ENCODE results near the gene ABHD3. TPM values are rescaled to one million over a fixed set of nuclear protein-coding genes. Genes with fewer than 3 reads are reported as not detected.

ABHD3 gene
- total and polyA plus RNA-seq, 2 of the 8 experiments (the other 6 are each of a cell fraction or from before 2014, with no cell fraction given) = 8.4 to 12.1 TPM

GRCh38 chr18:21672521-21673267, 31.9 kb downstream of the ABHD3 start (continued):
- TF ChIP-seq CHD7 (IDR thresholded peaks at IDR 0.05; ENCODE audit: insufficient replicate concordance, low read length) = no peak
- TF ChIP-seq BCL11A (IDR thresholded peaks at IDR 0.05; ENCODE audit: low read depth in 2 of 2, low read length in 2 of 2) = no peak
- TF ChIP-seq KDM1A (IDR thresholded peaks at IDR 0.05; ENCODE audit: borderline replicate concordance, low read length) = no peak
- no peak for TF ChIP-seq SAP30 (IDR thresholded peaks at IDR 0.05; ENCODE audit: insufficient read depth, insufficient replicate concordance, low read length)
- no peak for TF ChIP-seq GABPA (IDR thresholded peaks at IDR 0.05; ENCODE audit: borderline replicate concordance, insufficient read depth, low read length)
- TF ChIP-seq CHD2 (IDR thresholded peaks at IDR 0.05; ENCODE audit: low read length) = no peak
- TF ChIP-seq CEBPB (IDR thresholded peaks at IDR 0.05; ENCODE audit: low read depth, low read length) = no peak

All from H1 (cell line).